ENCODE results near the gene RABGAP1L.
"Not testable (repeated sequence)": the region's sequence is repeated elsewhere in the genome, so short reads cannot be mapped to it uniquely, and the experiment has no call there.

Gene RABGAP1L

GRCh38 chr1:174169342-174169741 lies 10.0 kb downstream of the RABGAP1L start:
- CTCF ChIA-PET, result interaction anchor here (0.5 kb wide), 1 partner anchor 87 kb away, joined by 3 read pairs; no protein-coding TSS in a partner anchor
- POLR2A ChIA-PET (ENCODE audit: low non-redundant PET), result no interaction called here
- TF ChIP-seq, protein P1, sequence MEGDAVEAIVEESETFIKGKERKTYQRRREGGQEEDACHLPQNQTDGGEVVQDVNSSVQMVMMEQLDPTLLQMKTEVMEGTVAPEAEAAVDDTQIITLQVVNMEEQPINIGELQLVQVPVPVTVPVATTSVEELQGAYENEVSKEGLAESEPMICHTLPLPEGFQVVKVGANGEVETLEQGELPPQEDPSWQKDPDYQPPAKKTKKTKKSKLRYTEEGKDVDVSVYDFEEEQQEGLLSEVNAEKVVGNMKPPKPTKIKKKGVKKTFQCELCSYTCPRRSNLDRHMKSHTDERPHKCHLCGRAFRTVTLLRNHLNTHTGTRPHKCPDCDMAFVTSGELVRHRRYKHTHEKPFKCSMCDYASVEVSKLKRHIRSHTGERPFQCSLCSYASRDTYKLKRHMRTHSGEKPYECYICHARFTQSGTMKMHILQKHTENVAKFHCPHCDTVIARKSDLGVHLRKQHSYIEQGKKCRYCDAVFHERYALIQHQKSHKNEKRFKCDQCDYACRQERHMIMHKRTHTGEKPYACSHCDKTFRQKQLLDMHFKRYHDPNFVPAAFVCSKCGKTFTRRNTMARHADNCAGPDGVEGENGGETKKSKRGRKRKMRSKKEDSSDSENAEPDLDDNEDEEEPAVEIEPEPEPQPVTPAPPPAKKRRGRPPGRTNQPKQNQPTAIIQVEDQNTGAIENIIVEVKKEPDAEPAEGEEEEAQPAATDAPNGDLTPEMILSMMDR (conservative IDR thresholded peaks at IDR 0.05; ENCODE audit: low read depth), result no peak

DNA sequence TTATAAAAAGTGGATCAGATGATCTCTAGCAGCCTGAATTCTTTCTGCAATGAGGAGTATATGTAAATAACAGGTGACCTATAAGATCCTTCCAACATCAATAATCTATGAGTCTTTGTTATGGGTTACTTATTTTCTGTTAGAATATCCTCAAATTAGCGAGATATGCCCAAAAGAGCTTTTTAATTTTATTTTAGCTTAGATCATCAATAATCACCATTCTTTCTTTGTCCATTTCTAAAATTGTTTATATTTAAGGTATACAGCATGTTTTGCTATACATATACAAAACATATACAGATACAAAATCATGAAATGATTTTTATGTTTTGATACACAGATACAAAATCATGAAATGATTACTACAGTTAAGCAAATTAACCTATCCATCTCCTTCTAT lies 11.8 kb downstream of the RABGAP1L start:
- ChIA-PET POLR2A (ENCODE audit: low non-redundant PET) (no interaction called here), CTCF (no interaction called here)
- H3K27ac ChIP-seq, result no peak overlapping the region
- DNase-seq (ENCODE audit: low spot score), result no peak
- TF ChIP-seq, protein P1 (conservative IDR thresholded peaks at IDR 0.05; ENCODE audit: low read depth), result no peak

More at GRCh38 chr1:174169342-174169741, 10.0 kb downstream of the RABGAP1L start:
- DNase-seq (ENCODE audit: low spot score), result no peak
- H3K27ac ChIP-seq, result no peak overlapping the region

GRCh38 chr1:174174461-174175329 lies 15.4 kb downstream of the RABGAP1L start:
- no peak overlapping the region for H3K27ac ChIP-seq
- ChIA-PET POLR2A (ENCODE audit: low non-redundant PET) (no interaction called here), CTCF (no interaction called here)
- no peak for DNase-seq (ENCODE audit: low spot score)
- TF ChIP-seq, protein P1 (conservative IDR thresholded peaks at IDR 0.05; ENCODE audit: low read depth), result no peak

GRCh38 chr1:174178459-174178858 lies 19.1 kb downstream of the RABGAP1L start:
- DNase-seq (ENCODE audit: low spot score); H3K27ac ChIP-seq; CTCF ChIA-PET; POLR2A ChIA-PET (ENCODE audit: low non-redundant PET): not testable (repeated sequence)

DNA sequence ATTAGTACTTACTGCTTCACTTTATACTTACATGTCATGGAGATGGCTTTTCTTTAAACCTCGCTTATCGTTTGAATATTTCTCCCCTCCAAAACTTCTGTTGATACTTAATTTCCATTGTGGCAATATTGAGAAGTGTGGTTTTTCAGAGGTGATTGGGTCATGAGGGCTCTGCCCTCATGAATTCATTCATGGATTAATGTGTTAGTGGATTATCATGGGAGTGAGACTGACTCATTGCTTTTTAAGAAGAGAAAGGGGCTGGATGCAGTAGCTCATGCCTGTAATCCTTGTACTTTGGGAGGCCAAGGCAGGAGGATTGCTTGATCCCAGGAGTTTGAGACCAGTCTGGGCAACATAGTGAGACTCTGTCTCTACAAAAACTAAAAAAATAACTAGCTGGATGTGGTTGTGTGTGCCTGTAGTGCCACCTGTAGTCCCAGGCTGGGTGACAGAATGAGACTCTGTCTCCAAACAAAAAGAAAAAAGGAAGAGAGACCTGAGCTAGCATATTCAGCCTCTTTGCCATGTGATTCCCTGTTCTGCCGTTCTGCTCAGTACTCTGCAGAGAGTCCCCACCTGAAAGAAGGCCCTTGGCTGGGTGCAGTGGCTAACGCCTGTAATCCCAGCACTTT lies 30.2 kb downstream of the RABGAP1L start:
- POLR2A ChIA-PET (ENCODE audit: low non-redundant PET), result interaction anchor here (0.5 kb wide), 1 partner anchor 22 kb away, joined by 4 read pairs; no protein-coding TSS in a partner anchor
- no peak overlapping the region for H3K27ac ChIP-seq
- CTCF ChIA-PET, result interaction anchor here (0.6 kb wide), 2 partner anchors 93 to 1737 kb away, joined by 3 to 4 read pairs; no protein-coding TSS in a partner anchor
- TF ChIP-seq, protein P1 (conservative IDR thresholded peaks at IDR 0.05; ENCODE audit: low read depth), result no peak
- no peak for DNase-seq (ENCODE audit: low spot score)

DNA sequence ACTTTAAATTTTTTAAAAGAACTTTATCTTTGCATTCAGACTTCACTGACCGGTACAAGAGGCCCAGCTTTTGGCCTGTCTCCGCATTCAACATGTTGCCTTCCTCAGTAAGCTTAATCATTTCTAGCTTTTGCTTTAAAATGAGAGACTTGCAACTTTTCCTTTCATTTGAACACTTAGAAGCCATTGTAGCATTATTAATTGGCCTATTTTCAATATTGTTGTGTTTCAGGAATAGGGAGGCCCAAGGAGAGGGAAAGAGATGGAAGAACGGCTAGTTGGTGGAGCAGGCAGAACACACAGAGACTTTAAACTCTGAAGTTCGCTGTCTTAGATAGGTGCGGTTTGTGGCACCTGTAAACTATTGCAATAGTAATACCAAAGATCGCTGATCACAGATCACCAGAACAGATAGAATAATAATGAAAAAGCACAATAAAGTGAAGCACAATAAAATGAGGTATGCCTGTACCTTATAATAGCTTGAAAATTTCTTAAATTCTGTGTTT lies 31.4 kb downstream of the RABGAP1L start:
- ChIA-PET POLR2A (ENCODE audit: low non-redundant PET) (interaction anchor here (0.8 kb wide), 1 partner anchor 344 kb away, joined by 4 read pairs; no protein-coding TSS in a partner anchor), CTCF (interaction anchor here (0.6 kb wide), 1 partner anchor 71 kb away, joined by 5 read pairs; no protein-coding TSS in a partner anchor)
- TF ChIP-seq, protein P1 (conservative IDR thresholded peaks at IDR 0.05; ENCODE audit: low read depth), result no peak
- H3K27ac ChIP-seq, result no peak overlapping the region
- no peak for DNase-seq (ENCODE audit: low spot score)

Measured in RWPE1 (cell line).